Loucy (cell line): ENCODE data around the gene ARL5C.

Experiments
- CTCF ChIP-seq: fragments of 200-600 bp; sonication (generic); conservative IDR thresholded peaks from 2 replicates; pipeline ENCODE4 v1.5.1; 2014; ENCODE audit warnings: mild to moderate bottlenecking, antibody characterized with exemption, low read length
- EZH2phosphoT487 ChIP-seq: fragments of 200-600 bp; IDR thresholded peaks from 2 replicates; pipeline ENCODE4 v1.6.1; 2018; ENCODE audit warnings: antibody characterized with exemption, mild to moderate bottlenecking, moderate library complexity, borderline replicate concordance

GRCh38 chr17:39183045-39183444, 17.1 kb upstream of the ARL5C start:
- TF ChIP-seq CTCF (no peak), EZH2phosphoT487 (no peak)
